CD4-positive, alpha-beta T cell treated with Interleukin-15 for 4 hours (primary cell): Measurements from ENCODE around the gene AURKAIP1.
"Not testable (repeated sequence)": the region's sequence is repeated elsewhere in the genome, so short reads cannot be mapped to it uniquely, and the experiment has no call there.

Experiments used
- DNase-seq: peaks from one replicate; pipeline ENCODE4 v3.0.0-alpha.2; 2020; ENCODE audit warnings: low spot score

AURKAIP1 gene

DNA sequence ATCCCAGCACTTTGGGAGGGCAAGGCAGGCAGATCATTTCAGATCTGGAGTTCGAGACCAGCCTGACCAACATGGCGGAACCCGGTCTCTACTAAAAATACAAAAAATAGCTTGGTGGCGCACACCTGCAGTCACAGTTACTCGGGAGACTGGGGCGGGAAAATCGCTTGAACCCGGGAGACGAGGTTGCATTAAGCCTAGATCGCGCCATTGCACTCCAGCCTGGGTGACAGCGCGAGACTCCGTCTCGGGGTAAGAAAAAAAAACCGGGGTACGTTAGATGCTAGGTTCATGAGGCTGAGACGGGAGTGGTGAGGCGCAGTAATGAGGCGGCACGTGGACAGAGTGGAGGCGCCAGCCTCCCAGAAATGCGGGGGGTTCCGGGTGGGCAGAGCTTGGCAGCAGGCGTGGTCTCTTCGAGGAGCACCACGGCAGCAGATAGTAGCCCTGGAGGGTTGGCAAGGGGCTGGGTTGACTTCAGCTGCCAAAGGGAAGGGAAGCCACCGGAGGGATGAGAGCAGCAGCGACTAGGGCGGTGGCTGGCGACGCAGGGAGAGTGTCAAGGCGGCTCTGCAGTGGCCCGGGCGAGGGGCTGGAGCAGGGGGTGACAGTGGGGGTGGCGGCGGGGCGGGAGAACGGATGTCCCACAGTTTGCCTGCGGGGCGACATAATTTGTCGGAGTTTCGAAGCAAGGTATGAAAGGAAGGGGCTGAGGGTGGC is 31.3 kb upstream of the AURKAIP1 start:
- no peak for DNase-seq

DNA sequence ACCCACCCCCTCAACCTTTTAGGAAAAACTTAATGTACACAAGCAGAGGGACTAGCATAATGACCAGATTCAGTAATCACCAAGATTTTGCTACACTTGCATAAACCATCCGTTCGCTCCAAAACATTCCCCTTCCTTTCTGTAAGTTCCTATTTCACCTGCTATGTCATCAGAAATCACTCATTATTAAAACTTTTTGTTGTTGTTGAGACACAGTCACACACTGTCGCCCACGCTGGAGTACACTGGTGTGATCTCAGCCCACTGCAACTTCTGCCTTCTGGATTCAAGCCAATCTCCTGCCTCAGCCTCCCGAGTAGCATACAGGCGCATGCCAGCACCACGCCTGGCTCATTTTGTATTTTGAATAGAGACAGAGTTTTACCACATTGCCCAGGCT is 28.6 kb upstream of the AURKAIP1 start:
- no peak for DNase-seq

- not testable (repeated sequence) for DNase-seq
These were observed 27.9 kb upstream of the AURKAIP1 start for GRCh38 chr1:1402901-1403392.

DNA sequence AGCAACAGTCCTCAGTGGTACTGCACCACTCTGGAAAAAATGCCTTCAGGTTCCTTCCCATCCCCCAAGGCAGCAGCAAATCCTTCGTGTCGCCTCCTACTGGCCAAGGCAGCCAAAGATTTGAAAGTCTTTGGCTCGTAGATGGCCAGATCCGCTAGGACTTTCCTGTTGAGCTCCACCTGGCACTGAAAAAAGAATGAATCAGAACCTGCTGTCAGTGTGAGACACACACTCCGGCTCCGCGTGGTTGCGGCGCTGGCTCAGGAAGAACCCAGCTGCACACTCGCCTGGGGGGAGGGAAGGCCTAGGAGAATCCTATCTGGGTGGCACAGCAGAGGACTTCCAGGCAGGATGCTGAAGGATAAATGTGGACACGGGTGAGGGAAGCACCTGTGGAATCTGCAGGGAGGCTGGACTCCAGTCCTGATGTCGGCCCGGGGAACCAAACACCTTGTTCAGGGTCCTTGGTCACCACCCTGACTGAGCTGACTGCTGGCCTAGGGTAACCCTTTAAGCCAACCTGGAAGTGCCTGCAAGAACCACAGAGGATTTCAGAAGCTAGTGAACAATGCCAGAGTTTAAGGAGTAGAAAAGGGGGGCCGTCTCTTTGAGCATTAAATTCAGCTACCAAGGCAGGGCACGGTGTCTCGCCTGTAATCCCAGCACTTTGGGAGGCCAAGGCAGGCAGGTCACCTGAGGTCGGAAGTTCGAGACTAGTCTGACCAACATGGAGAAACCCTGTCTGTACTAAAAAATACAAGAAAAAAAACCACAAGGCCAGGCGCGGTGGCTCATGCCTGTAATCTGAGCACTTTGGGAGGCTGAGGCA is 27.3 kb upstream of the AURKAIP1 start:
- peak; percentile 9 for DNase-seq

DNA sequence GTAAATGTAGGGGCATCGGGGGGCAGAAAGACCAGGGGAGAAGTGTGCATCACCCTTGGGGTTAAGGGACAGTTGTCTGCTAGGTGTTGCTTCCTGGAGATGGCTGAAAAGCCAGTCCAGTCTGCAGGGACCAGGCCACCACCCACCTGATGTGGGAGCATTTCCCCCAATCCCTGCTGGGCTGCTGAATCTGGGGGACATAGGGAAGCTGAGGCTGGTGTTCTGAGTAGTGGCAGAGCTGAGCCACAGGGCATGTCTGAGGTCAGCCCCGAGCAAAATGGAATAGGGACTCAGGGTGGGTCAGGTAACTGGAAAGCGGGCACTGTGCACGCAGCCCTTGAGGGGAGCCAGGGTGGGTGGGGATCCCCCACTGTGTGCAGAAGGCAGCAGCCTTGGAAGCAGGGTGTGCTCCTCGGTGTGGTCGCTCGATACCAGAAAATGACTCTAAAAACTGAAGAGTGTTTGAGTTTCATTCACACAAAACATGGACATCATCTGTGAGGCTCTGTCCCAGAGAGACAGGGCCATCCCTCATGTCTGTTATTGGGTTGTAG is 26.5 kb upstream of the AURKAIP1 start:
- no peak for DNase-seq

- no peak for DNase-seq
These were observed 25.8 kb upstream of the AURKAIP1 start for GRCh38 chr1:1400576-1401456.

- DNase-seq = no peak
These were observed 25.0 kb upstream of the AURKAIP1 start for GRCh38 chr1:1399872-1400575.

- DNase-seq = peak; percentile 99
These were observed 24.3 kb upstream of the AURKAIP1 start, which contains the start of gene CCNL2 for GRCh38 chr1:1399187-1399871. Gene CCNL2 (minus strand): TSS chr1:1399335. CDS start chr1:1399306, 29 bp downstream.

GRCh38 chr1:1398677-1399186 is 23.7 kb upstream of the AURKAIP1 start:
- DNase-seq = no peak

DNA sequence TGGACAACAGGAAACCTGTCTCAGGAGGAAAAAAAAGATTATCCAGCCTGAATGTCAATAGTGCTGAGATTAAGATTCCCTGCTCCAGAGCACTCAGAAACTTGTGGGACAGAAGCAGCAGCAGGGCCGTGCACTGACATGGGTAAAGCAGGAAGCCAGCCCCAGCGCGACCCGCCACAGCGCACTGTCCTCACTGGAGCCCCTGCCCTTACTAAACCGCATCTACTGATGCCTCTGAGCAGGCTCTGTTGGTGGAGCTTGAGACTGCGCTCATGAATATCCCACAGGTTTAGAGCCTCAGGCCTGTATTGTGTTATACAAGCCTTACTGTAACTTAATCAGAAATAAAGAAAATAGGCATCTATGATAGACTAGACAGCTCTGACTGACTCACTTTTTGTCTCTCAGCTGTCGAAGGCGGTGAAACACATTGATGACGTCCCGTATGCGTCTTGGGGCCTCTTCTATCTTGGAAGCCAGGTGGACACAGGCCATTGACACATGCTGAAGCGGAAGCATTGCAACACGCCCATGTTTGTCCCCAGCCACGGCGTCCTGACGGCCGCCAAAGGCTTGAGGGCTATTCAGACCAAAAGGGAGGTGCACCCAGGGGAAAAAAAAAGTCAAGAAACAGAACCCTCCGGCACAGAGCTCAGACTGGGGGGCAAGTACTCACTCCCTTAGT is 23.0 kb upstream of the AURKAIP1 start:
- DNase-seq = no peak

DNA sequence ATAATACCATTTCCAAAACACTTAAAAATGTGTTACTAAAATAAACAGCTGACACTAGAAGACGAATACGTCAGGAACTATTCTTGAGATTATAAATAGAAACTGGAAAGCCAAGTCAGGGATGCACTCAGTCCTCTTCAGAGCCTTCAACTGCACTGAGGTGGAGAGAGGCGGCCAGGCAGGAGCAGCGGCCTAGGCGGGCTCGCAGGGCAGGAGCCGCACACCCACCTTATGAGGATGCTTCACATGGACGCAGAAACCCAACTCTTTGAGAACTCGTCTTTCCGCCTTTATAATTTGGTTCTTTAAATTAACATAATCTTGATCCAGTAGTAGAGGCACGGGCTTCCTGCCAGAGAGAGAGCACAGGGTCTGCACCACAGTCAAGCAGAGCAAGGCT is 20.2 kb upstream of the AURKAIP1 start:
- no peak for DNase-seq

DNA sequence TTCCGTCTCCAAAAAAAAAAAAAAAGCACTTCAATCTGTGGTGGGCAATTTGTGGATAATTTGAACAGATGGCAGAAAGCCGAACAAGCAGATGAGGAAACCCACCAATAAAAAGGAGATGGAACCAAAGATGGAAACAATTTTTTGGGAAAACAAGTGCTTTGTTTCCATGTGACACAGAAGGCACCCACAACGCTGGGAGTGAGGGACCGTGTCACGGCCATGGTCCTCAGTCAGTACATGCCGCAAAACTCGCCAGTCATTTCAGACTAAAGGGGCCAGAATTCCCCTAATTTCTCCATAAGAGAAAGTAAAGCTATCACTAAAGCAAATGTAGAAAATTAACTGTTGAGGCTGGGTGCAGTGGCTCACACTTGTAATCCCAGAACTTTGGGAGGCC is 19.1 kb upstream of the AURKAIP1 start:
- DNase-seq = no peak

DNA sequence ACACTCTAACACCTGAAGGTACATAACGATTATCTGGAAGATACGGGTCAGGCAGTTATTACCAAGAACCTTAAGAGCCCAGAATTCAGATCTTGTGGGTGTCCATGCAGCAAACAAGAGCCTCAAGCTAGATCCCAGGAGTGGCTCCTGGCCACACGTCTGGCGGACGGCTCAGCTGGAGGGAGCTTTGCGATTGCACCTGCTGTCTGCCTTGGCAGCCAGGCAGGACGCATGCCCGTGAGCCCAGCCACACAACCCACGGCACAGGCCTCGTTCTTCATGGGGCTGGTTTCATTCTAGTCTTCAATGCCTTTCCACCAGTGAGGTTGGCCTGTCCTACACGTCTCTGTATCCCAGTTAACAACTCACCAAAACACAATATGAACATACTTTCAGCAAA is 18.4 kb upstream of the AURKAIP1 start:
- DNase-seq = no peak

GRCh38 chr1:1393014-1393413 is 18.0 kb upstream of the AURKAIP1 start:
- no peak for DNase-seq

DNA sequence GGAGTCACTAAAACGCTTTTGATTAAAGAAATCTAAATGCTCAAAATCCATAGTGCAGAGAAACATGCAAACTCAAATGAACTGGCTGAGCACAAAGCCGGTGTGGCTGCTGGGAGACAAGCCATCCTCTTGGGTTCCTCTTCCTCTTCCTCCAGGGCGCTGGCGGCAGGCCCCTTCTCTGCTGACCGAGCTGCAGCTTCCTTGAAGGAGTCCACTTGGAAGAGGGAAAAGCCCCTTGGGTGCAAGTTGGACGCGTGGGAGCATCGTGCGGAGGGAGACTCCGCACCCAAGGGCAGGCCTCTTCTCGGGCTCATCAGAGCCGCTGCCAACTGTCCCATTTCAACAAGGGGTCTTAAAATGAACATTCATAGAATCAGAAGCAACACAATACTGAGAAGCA is 16.2 kb upstream of the AURKAIP1 start:
- DNase-seq = no peak

DNA sequence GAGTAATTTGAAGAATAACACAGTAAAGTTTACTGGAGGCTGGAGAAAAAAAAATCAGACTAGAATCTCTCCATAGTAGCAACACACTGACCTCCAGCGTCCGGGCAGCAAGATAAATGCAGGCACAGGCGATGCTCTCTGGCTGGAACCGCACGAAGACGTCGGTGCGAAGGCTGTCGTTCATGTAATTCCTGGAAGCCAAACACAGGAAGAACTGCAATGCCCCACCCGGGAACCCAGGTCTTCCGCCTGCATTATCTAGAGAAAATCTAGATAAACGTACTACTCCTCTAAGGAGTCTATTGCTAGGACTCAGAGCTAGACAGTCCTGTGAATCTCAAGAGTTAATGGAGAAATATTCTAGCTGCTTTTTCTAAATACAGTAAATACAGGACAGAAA is 15.7 kb upstream of the AURKAIP1 start:
- no peak for DNase-seq

GRCh38 chr1:1388078-1388472 is 13.1 kb upstream of the AURKAIP1 start:
- no peak for DNase-seq

DNA sequence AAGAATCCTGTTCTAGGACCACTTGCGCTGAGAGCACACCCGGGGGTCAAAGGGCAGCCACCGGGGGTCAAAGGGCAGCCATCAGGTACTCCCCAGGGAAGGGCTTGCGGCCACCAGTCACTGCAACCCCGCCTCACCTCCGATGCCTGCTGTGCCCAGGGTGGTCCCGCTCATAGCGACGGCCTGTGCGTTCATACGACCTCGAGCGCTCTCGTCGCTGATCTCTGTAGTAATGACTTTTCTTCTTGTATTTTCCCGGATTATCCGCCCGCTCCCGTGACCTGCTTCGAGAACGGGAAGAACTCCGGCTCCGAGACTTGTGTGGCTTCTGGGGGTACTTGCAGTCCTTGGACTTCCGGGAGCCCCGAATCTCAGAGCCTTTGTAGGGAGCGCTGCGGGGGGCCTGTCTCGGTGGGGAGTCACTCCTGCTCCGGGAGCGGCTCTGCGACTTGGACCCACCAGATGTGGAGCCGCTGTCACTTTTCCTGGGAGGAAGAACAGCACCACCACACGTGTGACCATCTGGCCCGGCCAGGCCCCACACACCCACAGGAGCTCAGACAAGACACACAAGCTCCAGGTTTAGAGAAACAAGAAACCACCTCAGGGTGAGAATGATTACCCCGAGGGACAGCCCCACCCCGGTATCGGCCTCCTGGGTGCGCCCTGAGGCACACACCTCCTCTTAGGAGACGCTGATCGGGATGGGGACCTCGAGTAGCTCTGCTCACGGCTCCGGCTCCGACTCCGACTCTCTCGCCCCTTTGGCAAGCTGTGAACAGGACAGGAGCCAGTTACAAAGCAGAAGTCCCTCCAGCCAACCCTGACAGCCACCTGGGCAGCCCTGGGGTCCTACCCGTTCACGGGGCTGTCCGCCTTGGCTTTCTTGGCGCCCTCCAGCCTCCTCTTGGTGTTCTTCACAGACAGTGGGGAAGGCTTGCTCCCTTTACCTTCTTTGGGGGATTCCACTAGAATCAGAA is 12.4 kb upstream of the AURKAIP1 start:
- DNase-seq = no peak

DNA sequence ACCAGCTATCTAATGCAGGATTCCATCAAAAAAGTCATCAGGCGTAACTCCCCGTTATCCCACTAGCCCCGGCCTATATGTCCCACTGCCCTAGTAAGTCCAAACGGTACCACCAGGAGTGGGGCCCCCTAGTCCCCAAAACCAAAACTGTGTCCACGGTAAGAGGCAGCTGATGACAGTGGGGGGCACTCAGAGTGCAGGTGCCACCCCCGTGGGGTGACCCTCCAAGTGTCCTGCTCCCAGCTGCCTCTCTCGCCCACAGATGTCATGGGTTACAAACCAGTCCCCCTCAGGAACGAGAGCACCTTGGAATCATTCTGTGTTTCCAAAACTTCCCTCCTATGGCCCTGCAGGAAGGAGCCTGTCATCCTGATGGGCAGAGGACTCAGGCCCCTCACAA is 10.9 kb upstream of the AURKAIP1 start:
- DNase-seq = no peak
